KMS-11 (cell line): ENCODE data around the gene STK32B.

ENCODE experiments used
- H2AFZ ChIP-seq: fragments of 200-600 bp; sonication (generic); 2 replicates; pipeline ENCODE4 v1.6.1; 2016; ENCODE audit warnings: antibody characterized with exemption, mixed run types, low read depth
- H3K27ac ChIP-seq: fragments of 200-600 bp; sonication (generic); 2 replicates; pipeline ENCODE4 v1.6.1; 2016; ENCODE audit warnings: mild to moderate bottlenecking, mixed run types
- H3K27me3 ChIP-seq: fragments of 200-600 bp; sonication (generic); 2 replicates; pipeline ENCODE4 v1.6.1; 2017; ENCODE audit warnings: mild to moderate bottlenecking, low read depth, mixed run types, moderate library complexity; ENCODE audit not compliant: insufficient read depth
- H3K36me3 ChIP-seq: fragments of 200-600 bp; sonication (generic); 2 replicates; pipeline ENCODE4 v1.6.1; 2017; ENCODE audit warnings: mild to moderate bottlenecking, mixed run types; ENCODE audit not compliant: insufficient read depth
- H3K4me1 ChIP-seq: fragments of 200-600 bp; sonication (generic); 2 replicates; pipeline ENCODE4 v1.6.1; 2016; ENCODE audit warnings: mild to moderate bottlenecking, low read depth, mixed run types; ENCODE audit not compliant: poor library complexity, severe bottlenecking
- H3K4me2 ChIP-seq: fragments of 200-600 bp; sonication (generic); 2 replicates; pipeline ENCODE4 v1.7.0; 2016; ENCODE audit warnings: mild to moderate bottlenecking, mixed run types
- H3K4me3 ChIP-seq: fragments of 200-600 bp; sonication (generic); IDR thresholded peaks from 2 replicates; pipeline ENCODE4 v1.6.1; 2017; ENCODE audit warnings: low read depth, low read length, mixed read lengths; ENCODE audit not compliant: insufficient read depth
- H3K79me2 ChIP-seq: fragments of 200-600 bp; sonication (generic); 2 replicates; pipeline ENCODE4 v1.6.1; 2016; ENCODE audit warnings: low read depth, mixed run types; ENCODE audit not compliant: insufficient read depth
- H3K9ac ChIP-seq: fragments of 200-600 bp; sonication (generic); 2 replicates; pipeline ENCODE4 v1.6.1; 2016; ENCODE audit warnings: mild to moderate bottlenecking, mixed run types
- H4K20me1 ChIP-seq: fragments of 200-600 bp; sonication (generic); 2 replicates; pipeline ENCODE4 v1.6.1; 2016; ENCODE audit warnings: mild to moderate bottlenecking, mixed run types; ENCODE audit not compliant: insufficient read depth
- CTCF ChIP-seq: fragments of 200-600 bp; sonication (generic); conservative IDR thresholded peaks from 2 replicates; pipeline ENCODE4 v1.6.1; 2017; ENCODE audit warnings: low read depth, mild to moderate bottlenecking, antibody characterized with exemption, low read length, moderate library complexity, mixed read lengths

STK32B gene

GRCh38 chr4:5124876-5125275, 73.6 kb downstream of the STK32B start:
- Histone ChIP-seq H3K4me3 (no peak overlapping the region), H4K20me1 (no peaks in the 10 kb centered on the region), H3K27me3 (no peaks in the 10 kb centered on the region), H3K4me1 (no peaks in the 10 kb centered on the region), H3K4me2 (no peak overlapping the region), H3K79me2 (no peaks in the 10 kb centered on the region), H3K27ac (no peak overlapping the region), H3K9ac (no peak overlapping the region), H3K36me3 (no peaks in the 10 kb centered on the region), H2AFZ (no peak overlapping the region)
- TF ChIP-seq CTCF: no peak

- Histone ChIP-seq H3K4me3 (no peak overlapping the region), H4K20me1 (no peaks in the 10 kb centered on the region), H3K79me2 (no peaks in the 10 kb centered on the region), H3K4me1 (no peaks in the 10 kb centered on the region), H3K27ac (no peak overlapping the region), H3K9ac (no peak overlapping the region), H3K36me3 (no peaks in the 10 kb centered on the region), H3K27me3 (no peaks in the 10 kb centered on the region), H3K4me2 (no peak overlapping the region), H2AFZ (no peak overlapping the region)
- TF ChIP-seq CTCF: no peak
Measured at GRCh38 chr4:5125321-5125720, 74.0 kb downstream of the STK32B start.

- Histone ChIP-seq H3K27ac (no peak overlapping the region), H3K27me3 (no peaks in the 10 kb centered on the region), H3K4me2 (no peak overlapping the region), H4K20me1 (no peaks in the 10 kb centered on the region), H2AFZ (no peak overlapping the region), H3K9ac (no peak overlapping the region), H3K79me2 (no peaks in the 10 kb centered on the region), H3K4me1 (no peaks in the 10 kb centered on the region), H3K4me3 (no peak overlapping the region), H3K36me3 (no peaks in the 10 kb centered on the region)
- TF ChIP-seq CTCF: no peak
Measured at GRCh38 chr4:5126231-5126630, 75.0 kb downstream of the STK32B start.

- Histone ChIP-seq H3K4me3 (no peak overlapping the region), H3K79me2 (no peaks in the 10 kb centered on the region), H3K4me2 (no peak overlapping the region), H2AFZ (no peak overlapping the region), H3K36me3 (no peaks in the 10 kb centered on the region), H3K9ac (no peak overlapping the region), H3K27me3 (no peaks in the 10 kb centered on the region), H3K4me1 (no peaks in the 10 kb centered on the region), H4K20me1 (no peaks in the 10 kb centered on the region), H3K27ac (no peak overlapping the region)
- TF ChIP-seq CTCF: no peak
Measured at GRCh38 chr4:5126857-5127256, 75.6 kb downstream of the STK32B start.

GRCh38 chr4:5127556-5127955, 76.3 kb downstream of the STK32B start:
- Histone ChIP-seq H3K9ac (no peak overlapping the region), H3K36me3 (no peaks in the 10 kb centered on the region), H4K20me1 (no peaks in the 10 kb centered on the region), H3K4me1 (no peaks in the 10 kb centered on the region), H3K27ac (no peak overlapping the region), H3K4me2 (no peak overlapping the region), H3K79me2 (no peaks in the 10 kb centered on the region), H3K27me3 (no peaks in the 10 kb centered on the region), H2AFZ (no peak overlapping the region), H3K4me3 (no peak overlapping the region)
- TF ChIP-seq CTCF: no peak
